Activated T-cell treated with anti-CD3 and anti-CD28 coated beads for 4 hours (primary cell): ENCODE measurements around the gene RALGDS.

Experiments
- DNase-seq: peaks from one replicate; pipeline ENCODE4 v3.0.0-alpha.2; 2020

Gene RALGDS

GRCh38 chr9:133117271-133118178 is 3.5 kb downstream of the RALGDS start:
- no peak for DNase-seq

- DNase-seq, result no peak
Observed at GRCh38 chr9:133116346-133117231, 4.5 kb downstream of the RALGDS start.

- peak; percentile 44 for DNase-seq
Observed at GRCh38 chr9:133115604-133116345, 5.3 kb downstream of the RALGDS start.

- no peak for DNase-seq
Observed at GRCh38 chr9:133114886-133115603, 6.0 kb downstream of the RALGDS start.

GRCh38 chr9:133113949-133114885 is 6.8 kb downstream of the RALGDS start:
- DNase-seq, result no peak

- DNase-seq, result no peak
Observed at GRCh38 chr9:133113163-133113948, 7.7 kb downstream of the RALGDS start.

GRCh38 chr9:133112663-133113026 is 8.4 kb downstream of the RALGDS start:
- no peak for DNase-seq

- no peak for DNase-seq
Observed at GRCh38 chr9:133111808-133112662, 9.0 kb downstream of the RALGDS start.

- DNase-seq, result no peak
Observed at GRCh38 chr9:133109931-133110650, 10.9 kb downstream of the RALGDS start.

- no peak for DNase-seq
Observed at GRCh38 chr9:133108794-133109641, 12.0 kb downstream of the RALGDS start.

GRCh38 chr9:133107961-133108793 is 12.9 kb downstream of the RALGDS start:
- DNase-seq, result no peak

GRCh38 chr9:133107245-133107722 is 13.8 kb downstream of the RALGDS start:
- DNase-seq, result no peak

GRCh38 chr9:133106511-133107244 is 14.4 kb downstream of the RALGDS start:
- no peak for DNase-seq

GRCh38 chr9:133105461-133105770 is 15.6 kb downstream of the RALGDS start:
- no peak for DNase-seq

GRCh38 chr9:133104718-133105460 is 16.2 kb downstream of the RALGDS start:
- no peak for DNase-seq
